H1 (cell line): ENCODE results near the gene DCP1B. TPM values are rescaled to one million over a fixed set of nuclear protein-coding genes. Genes with fewer than 3 reads are reported as not detected.

Experiments
- CTCF ChIA-PET: fragments of 300-600 bp; sonication (Branson Sonifier 250); formaldehyde crosslinking; loops from one replicate; lab custom pipeline; 2021; ENCODE audit not compliant: partially characterized antibody; lab: Charles Lee
- POLR2A ChIA-PET: fragments of 300-600 bp; sonication (Branson Sonifier 250); formaldehyde crosslinking; loops from one replicate; lab custom pipeline; 2021; ENCODE audit warnings: inconsistent platforms; ENCODE audit not compliant: partially characterized antibody; lab: Charles Lee
- DNase-seq, 2 experiments: peaks; one replicate each; pipeline versions ENCODE4 v3.0.0 to v3.0.0-alpha.2; 2010 to 2022; ENCODE audit warnings: low spot score in 2 of 2, low read depth in 1 of 2, mixed read lengths in 1 of 2
- FAIRE-seq: peaks from 2 replicates; lab custom pipeline; 2011; peaks lifted over from hg19 to GRCh38; lab: Jason Lieb, UNC
- H2AFZ ChIP-seq: 2 replicates; pipeline ENCODE4 v1.8.1; 2012; ENCODE audit warnings: low read length, inconsistent platforms
- H2AK5ac ChIP-seq: 2 replicates; pipeline ENCODE4 v1.6.1; 2013; ENCODE audit warnings: low read depth, low read length
- H2BK120ac ChIP-seq: replicated peaks from 2 replicates; pipeline ENCODE3; 2013; ENCODE audit warnings: low read depth, low read length, inconsistent platforms
- H2BK12ac ChIP-seq: 2 replicates; pipeline ENCODE4 v1.6.1; 2013; ENCODE audit warnings: low read depth, low read length
- H2BK15ac ChIP-seq: 2 replicates; pipeline ENCODE4 v1.6.1; 2013; ENCODE audit warnings: low read length
- H2BK20ac ChIP-seq: 2 replicates; pipeline ENCODE4 v1.6.1; 2013; ENCODE audit warnings: low read length
- H2BK5ac ChIP-seq: 2 replicates; pipeline ENCODE4 v1.6.1; 2013; ENCODE audit warnings: low read depth, low read length
- H3K14ac ChIP-seq: 2 replicates; pipeline ENCODE4 v1.6.1; 2013; ENCODE audit warnings: inconsistent platforms; ENCODE audit not compliant: insufficient read length
- H3K18ac ChIP-seq: 2 replicates; pipeline ENCODE4 v1.6.1; 2013; ENCODE audit warnings: low read length; ENCODE audit errors: extremely low read depth
- H3K23ac ChIP-seq: 2 replicates; pipeline ENCODE4 v1.6.1; 2013; ENCODE audit warnings: inconsistent platforms; ENCODE audit not compliant: insufficient read length
- H3K23me2 ChIP-seq: 2 replicates; pipeline ENCODE4 v1.6.1; 2013; ENCODE audit warnings: low read depth, low read length
- H3K27ac ChIP-seq: 2 replicates; pipeline ENCODE4 v1.6.1; 2011; ENCODE audit warnings: low read depth, low read length, inconsistent platforms
- H3K27me3 ChIP-seq, 4 experiments: replicated peaks in 1 of 4; 1 replicate in 1 of 4; 2 replicates in 3 of 4; pipeline versions ENCODE4 v1.6.1 to v1.8.1; 2011 to 2013; ENCODE audit warnings: low read length in 3 of 4, mild to moderate bottlenecking in 3 of 4, inconsistent platforms in 2 of 4, mixed read lengths in 2 of 4, moderate library complexity in 1 of 4; ENCODE audit not compliant: control insufficient read depth in 3 of 4, insufficient read depth in 3 of 4; ENCODE audit errors: extremely low read depth in 1 of 4
- H3K36me3 ChIP-seq, 4 experiments: 2 replicates each; pipeline versions ENCODE4 v1.6.1 to v1.8.1; 2011 to 2013; ENCODE audit warnings: mild to moderate bottlenecking in 4 of 4, low read length in 3 of 4, moderate library complexity in 2 of 4, control low read depth in 1 of 4, inconsistent platforms in 1 of 4; ENCODE audit not compliant: insufficient read depth in 4 of 4, control insufficient read depth in 2 of 4
- H3K4ac ChIP-seq: replicated peaks from 2 replicates; pipeline ENCODE3; 2013; ENCODE audit warnings: low read length, low read depth, mixed read lengths, inconsistent platforms; ENCODE audit not compliant: insufficient read length
- H3K4me1 ChIP-seq, 4 experiments: replicated peaks in 1 of 4; 1 replicate in 1 of 4; 2 replicates in 3 of 4; pipeline versions ENCODE4 v1.6.1 to v1.8.1; 2011 to 2013; ENCODE audit warnings: low read length in 3 of 4, inconsistent platforms in 2 of 4, mixed read lengths in 1 of 4; ENCODE audit not compliant: insufficient read depth in 4 of 4, control insufficient read depth in 3 of 4
- H3K4me2 ChIP-seq, 2 experiments: 2 replicates each; pipeline versions ENCODE4 v1.6.1 to v1.8.1; 2011 to 2013; ENCODE audit warnings: low read depth in 2 of 2, low read length in 2 of 2, control low read depth in 1 of 2, inconsistent platforms in 1 of 2, mild to moderate bottlenecking in 1 of 2; ENCODE audit not compliant: insufficient read depth in 1 of 2
- H3K4me3 ChIP-seq, 4 experiments: fragments of 200-600, 300-600 bp in 1 of 4; sonication (generic), shearing (Covaris generic), sonication (Bioruptor Twin) in 1 of 4; 2 replicates each; pipeline versions ENCODE4 v1.5.1 to v1.8.1; 2011 to 2016; ENCODE audit warnings: low read length in 4 of 4, low read depth in 3 of 4, control low read depth in 2 of 4, inconsistent platforms in 2 of 4, mild to moderate bottlenecking in 2 of 4, mixed read lengths in 1 of 4, moderate library complexity in 1 of 4; ENCODE audit not compliant: insufficient read depth in 2 of 4; ENCODE audit errors: extremely low read depth in 1 of 4
- H3K56ac ChIP-seq: replicated peaks from 2 replicates; pipeline ENCODE3; 2013; ENCODE audit warnings: low read depth, mild to moderate bottlenecking, mixed read lengths, low read length, inconsistent platforms; ENCODE audit not compliant: insufficient read length
- H3K79me1 ChIP-seq: 2 replicates; pipeline ENCODE4 v1.6.1; 2013; ENCODE audit warnings: low read depth, low read length, control low read depth
- H3K79me2 ChIP-seq, 2 experiments: 2 replicates each; pipeline versions ENCODE4 v1.6.1 to v1.8.1; 2012 to 2013; ENCODE audit warnings: low read length in 2 of 2, mild to moderate bottlenecking in 2 of 2, inconsistent platforms in 1 of 2; ENCODE audit not compliant: insufficient read depth in 2 of 2, control insufficient read depth in 1 of 2
- H3K9ac ChIP-seq, 4 experiments: replicated peaks in 1 of 4; 1 replicate in 1 of 4; 2 replicates in 3 of 4; pipeline versions ENCODE4 v1.6.1 to v1.8.1; 2011 to 2013; ENCODE audit warnings: low read depth in 3 of 4, low read length in 3 of 4, control low read depth in 2 of 4, mild to moderate bottlenecking in 2 of 4, moderate library complexity in 2 of 4, inconsistent platforms in 1 of 4; ENCODE audit errors: extremely low read depth in 1 of 4
- H3K9me3 ChIP-seq, 2 experiments: 2 replicates each; pipeline versions ENCODE4 v1.6.1 to v1.8.1; 2012 to 2013; ENCODE audit warnings: mild to moderate bottlenecking in 2 of 2, moderate library complexity in 2 of 2, control low read depth in 1 of 2, inconsistent platforms in 1 of 2, low read depth in 1 of 2, low read length in 1 of 2, mixed read lengths in 1 of 2; ENCODE audit not compliant: insufficient read depth in 2 of 2
- H4K20me1 ChIP-seq, 2 experiments: replicated peaks in 1 of 2; 2 replicates each; pipeline versions ENCODE3 to v1.8.1; 2011 to 2013; ENCODE audit warnings: inconsistent platforms in 2 of 2, low read length in 2 of 2, mild to moderate bottlenecking in 1 of 2; ENCODE audit not compliant: insufficient read depth in 2 of 2, control insufficient read depth in 1 of 2
- H4K5ac ChIP-seq: 2 replicates; pipeline ENCODE4 v1.6.1; 2013; ENCODE audit warnings: low read length, low read depth, mixed read lengths, inconsistent platforms; ENCODE audit not compliant: insufficient read length
- H4K8ac ChIP-seq: 2 replicates; pipeline ENCODE4 v1.8.0; 2013; ENCODE audit warnings: mild to moderate bottlenecking, moderate library complexity, low read length, inconsistent platforms; ENCODE audit not compliant: insufficient read depth; ENCODE audit errors: extremely low read depth
- H4K91ac ChIP-seq: replicated peaks from 2 replicates; pipeline ENCODE3; 2013; ENCODE audit warnings: low read length, mixed read lengths, inconsistent platforms; ENCODE audit not compliant: insufficient read length
- ASH2L ChIP-seq: fragments of 200-600, 300-600 bp; sonication (generic); IDR thresholded peaks from one replicate; pipeline ENCODE4 v1.7.1; 2017; ENCODE audit warnings: low read length
- CTBP2 ChIP-seq: IDR thresholded peaks from 2 replicates; pipeline ENCODE4 v1.7.0; 2011; ENCODE audit warnings: borderline replicate concordance, mild to moderate bottlenecking, moderate library complexity, mixed read lengths, low read length; ENCODE audit not compliant: insufficient read depth, insufficient read length
- FOSL1 ChIP-seq: IDR thresholded peaks from 2 replicates; pipeline ENCODE4 v1.6.1; 2011; ENCODE audit warnings: mild to moderate bottlenecking, low read depth, low read length, moderate library complexity; ENCODE audit not compliant: insufficient read depth
- POU5F1 ChIP-seq: IDR thresholded peaks from 2 replicates; pipeline ENCODE4 v1.6.1; 2011; ENCODE audit warnings: low read depth, mild to moderate bottlenecking, low read length, moderate library complexity
- SP4 ChIP-seq: IDR thresholded peaks from 2 replicates; pipeline ENCODE4 v1.6.1; 2012; ENCODE audit warnings: low read length, inconsistent platforms
- YY1 ChIP-seq: IDR thresholded peaks from 2 replicates; pipeline ENCODE4 v1.6.1; 2011; ENCODE audit warnings: low read depth, mild to moderate bottlenecking, low read length
- WGBS, 2 experiments: shearing (Covaris generic) in 1 of 2; methylation state at CpG; one replicate each; pipeline versions ENCODE4 v1.1.6 to v1.1.7; 2013 to 2015; ENCODE audit warnings: low lambda C conversion rate in 2 of 2, mixed read lengths in 2 of 2, inconsistent platforms in 1 of 2, low coverage in 1 of 2, missing lambda C conversion rate in 1 of 2; ENCODE audit not compliant: insufficient replicate concordance in 2 of 2, insufficient coverage in 1 of 2, insufficient read length in 1 of 2; ENCODE audit errors: extremely low coverage in 1 of 2, missing lambda C conversion rate in 1 of 2; 5-methylcytosine and 5-hydroxymethylcytosine counted together
- polyA plus RNA-seq, 7 experiments: library from polyadenylated mRNA; depleted of rRNA in 3 of 7; stranded (reverse) in 5 of 7; unstranded in 2 of 7; fragments of >200 nt in 5 of 7; fragments of 200-250 nt in 2 of 7; gene quantifications; 1 replicate in 5 of 7; 2 replicates in 1 of 7; 4 replicates in 1 of 7; pipeline versions ENCODE4 v1.2.1 to v1.2.3, GENCODE V29; 2011 to 2013; ENCODE audit warnings: missing spikeins in 2 of 7, mixed read lengths in 2 of 7
- total RNA-seq: library from RNA; stranded (reverse); fragmentation: NEBNext Ultra II Directional; extraction: Animal tissue kit (Norgen Biotek cat#: 25700); gene quantifications from 2 replicates; pipeline ENCODE4 v1.2.1, GENCODE V29; 2021
- TF ChIP-seq, protein P1 (sequence below): IDR thresholded peaks from 2 replicates; pipeline ENCODE4 v1.6.1; 2012; ENCODE audit warnings: inconsistent platforms

DCP1B gene
- total and polyA plus RNA-seq, 2 of the 8 experiments (the other 6 are each of a cell fraction or from before 2014, with no cell fraction given): 14.8 to 29.0 TPM

DNA sequence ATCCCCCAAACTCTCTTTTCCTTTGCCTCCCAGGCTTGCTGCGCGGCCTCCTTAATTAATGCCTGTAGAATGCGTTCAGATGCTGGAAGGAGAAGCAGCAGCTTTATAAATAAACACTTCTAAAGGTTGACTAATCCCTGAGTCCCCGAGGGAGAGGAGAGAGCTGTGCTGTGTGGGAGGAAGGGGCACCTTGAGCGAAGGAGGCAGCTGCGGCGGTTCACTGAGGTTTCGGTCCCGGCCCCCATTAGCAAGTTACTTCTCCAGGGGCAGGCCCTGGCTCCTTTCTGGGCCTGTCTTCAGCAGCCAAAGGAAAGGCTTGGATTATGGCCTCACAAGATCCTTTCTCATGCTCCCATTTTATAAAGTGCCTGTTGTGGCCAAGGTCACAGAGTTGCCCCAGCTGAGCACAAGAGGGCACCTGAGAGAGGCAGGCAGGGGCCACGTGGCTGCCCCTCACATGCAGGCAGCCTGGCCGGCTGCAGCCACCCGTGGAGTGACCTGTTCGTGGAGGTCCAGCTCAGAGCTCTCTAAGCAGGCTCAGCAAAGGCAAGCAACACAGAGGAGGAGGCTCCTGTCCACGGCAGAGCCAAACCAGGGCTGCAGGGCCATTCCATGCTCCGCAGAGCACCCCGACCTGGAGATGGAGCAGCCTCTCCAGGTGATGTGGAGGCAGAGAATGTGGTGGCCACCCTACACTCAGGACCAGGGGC is 70.8 kb downstream of the DCP1B start:
- no peak overlapping the region for H4K5ac ChIP-seq
- peaks cover 0 to 4% of the 10 kb centered on the region in 2 experiments for H4K20me1 ChIP-seq
- no peaks in the 10 kb centered on the region for H3K79me2 ChIP-seq
- 0 out of 8 replicates have a peak, but pooled peaks cover 0 to 3% (median 0%) of the 10 kb centered on the region in 4 experiments for H3K36me3 ChIP-seq
- H2AFZ ChIP-seq: no peak overlapping the region
- peaks cover 5% of the 10 kb centered on the region for H3K23me2 ChIP-seq
- H3K14ac ChIP-seq: no peak overlapping the region
- H4K91ac ChIP-seq: no peak overlapping the region
- no peaks in the 10 kb centered on the region for H3K9me3 ChIP-seq
- H3K4me1 ChIP-seq: peaks cover 0 to 2% (median 0%) of the 10 kb centered on the region in 4 experiments; a peak in 1 of 7 replicates
- H2BK12ac ChIP-seq: no peak overlapping the region
- H3K9ac ChIP-seq: no peak overlapping the region
- H2BK20ac ChIP-seq: no peak overlapping the region
- ChIA-PET POLR2A (no interaction called here), CTCF (interaction anchor here (0.7 to 1.8 kb wide), 5 partner anchors 132 to 280 kb away, joined by 3 to 6 read pairs (median 4); no protein-coding TSS in a partner anchor)
- 89% methylated on average over 15 of the region's 16 CpGs; no CpG with 5 or more reads in 1 of the 2 experiments for WGBS, 2 experiments
- H2AK5ac ChIP-seq: no peak overlapping the region
- no peak overlapping the region for H3K4me3 ChIP-seq
- no peaks in the 10 kb centered on the region for H3K79me1 ChIP-seq
- H4K8ac ChIP-seq: no peak overlapping the region
- no peak overlapping the region for H3K23ac ChIP-seq
- DNase-seq (peak in 1 of 2 experiments; percentile 51), FAIRE-seq (no peak)
- H3K18ac ChIP-seq: no peak overlapping the region
- H3K4ac ChIP-seq: no peak overlapping the region
- no peak overlapping the region for H2BK120ac ChIP-seq
- H3K4me2 ChIP-seq: no peak overlapping the region
- H2BK15ac ChIP-seq: no peak overlapping the region
- H3K27me3 ChIP-seq: no peaks in the 10 kb centered on the region; a peak in 1 of 7 replicates
- no peak overlapping the region for H3K27ac ChIP-seq
- peak overlapping the region; percentile 24; the same call in 1 of the 2 replicates for H2BK5ac ChIP-seq
- no peak overlapping the region for H3K56ac ChIP-seq
- TF ChIP-seq POU5F1 (no peak), YY1 (no peak), SP4 (no peak), FOSL1 (no peak), ASH2L (no peak), CTBP2 (no peak)
- TF ChIP-seq, protein P1, sequence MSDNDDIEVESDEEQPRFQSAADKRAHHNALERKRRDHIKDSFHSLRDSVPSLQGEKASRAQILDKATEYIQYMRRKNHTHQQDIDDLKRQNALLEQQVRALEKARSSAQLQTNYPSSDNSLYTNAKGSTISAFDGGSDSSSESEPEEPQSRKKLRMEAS: peak; percentile 69
